Activated CD4-positive, alpha-beta T cell treated with anti-CD3 and anti-CD28 coated beads, Interleukin-2, Interleukin-4, amounts not matched to agents 100 ng/mL and 50 ng/mL, durations not matched to agents 16 hours and 8 hours (primary cell): ENCODE data around the gene SMARCA1.

Experiments
- DNase-seq: peaks from one replicate; pipeline ENCODE4 v3.0.0-alpha.2; 2020; ENCODE audit warnings: low spot score

The SMARCA1 gene

DNA sequence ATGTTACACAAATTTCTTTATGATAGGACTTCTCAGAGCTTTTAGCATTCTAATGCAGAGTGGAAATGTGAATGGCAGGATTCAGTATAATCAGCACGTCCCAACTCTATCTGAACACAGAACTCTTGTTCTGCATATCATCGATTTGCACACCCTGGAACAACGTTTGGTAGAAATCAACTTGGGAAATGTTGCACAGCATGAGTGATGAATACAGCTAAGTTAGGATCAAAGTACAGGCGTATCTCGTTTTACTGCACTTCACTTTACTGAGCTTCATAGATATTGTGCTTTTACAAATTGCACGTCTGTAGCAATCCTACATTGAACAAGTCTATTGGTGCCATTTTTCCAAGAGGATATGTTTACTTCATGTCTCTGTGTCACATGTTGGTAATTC lies 70.8 kb downstream of the SMARCA1 start:
- no peak for DNase-seq

GRCh38 chrX:129450123-129450522 lies 73.2 kb downstream of the SMARCA1 start:
- no peak for DNase-seq

DNA sequence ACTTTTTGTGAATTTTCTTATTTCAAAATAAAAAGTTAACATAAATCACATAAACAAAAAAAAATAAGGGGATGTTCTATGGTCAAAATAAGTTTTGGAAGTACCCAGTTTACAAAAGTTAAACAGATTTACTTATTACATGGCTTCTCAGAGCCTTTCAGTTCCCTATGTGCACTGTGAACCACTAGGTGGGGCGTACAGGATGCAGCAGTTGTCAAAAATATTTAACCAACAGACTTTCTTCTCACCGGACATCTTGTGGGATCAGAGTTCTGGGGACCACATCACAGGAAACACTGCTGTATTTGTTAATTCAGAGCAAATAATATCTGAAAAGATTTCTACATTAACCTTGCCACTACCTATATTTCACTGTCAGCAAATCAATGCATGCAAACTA lies 74.1 kb downstream of the SMARCA1 start:
- no peak for DNase-seq

DNA sequence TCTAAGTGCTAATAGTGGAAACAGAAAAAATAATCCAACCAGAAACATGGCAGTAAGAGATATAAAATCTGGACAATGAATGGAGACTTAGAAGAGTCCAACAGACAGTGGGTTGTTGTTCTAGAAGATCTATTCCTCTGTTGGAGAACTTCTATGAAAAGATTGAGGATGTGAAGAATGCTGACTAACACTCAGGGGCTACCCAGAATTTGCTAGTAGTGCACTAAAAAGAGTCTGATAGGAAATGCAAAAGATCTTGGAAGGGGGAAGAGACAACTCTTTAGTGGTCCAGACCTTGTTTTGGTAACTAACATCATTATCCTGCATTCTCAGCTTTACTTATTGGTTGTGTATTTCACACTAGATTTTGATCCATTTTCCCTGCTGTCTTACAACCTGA lies 77.9 kb downstream of the SMARCA1 start:
- DNase-seq, result no peak

- DNase-seq, result no peak
These were observed 89.3 kb downstream of the SMARCA1 start for GRCh38 chrX:129433945-129434344.

GRCh38 chrX:129433461-129433860 lies 89.8 kb downstream of the SMARCA1 start:
- DNase-seq, result no peak

DNA sequence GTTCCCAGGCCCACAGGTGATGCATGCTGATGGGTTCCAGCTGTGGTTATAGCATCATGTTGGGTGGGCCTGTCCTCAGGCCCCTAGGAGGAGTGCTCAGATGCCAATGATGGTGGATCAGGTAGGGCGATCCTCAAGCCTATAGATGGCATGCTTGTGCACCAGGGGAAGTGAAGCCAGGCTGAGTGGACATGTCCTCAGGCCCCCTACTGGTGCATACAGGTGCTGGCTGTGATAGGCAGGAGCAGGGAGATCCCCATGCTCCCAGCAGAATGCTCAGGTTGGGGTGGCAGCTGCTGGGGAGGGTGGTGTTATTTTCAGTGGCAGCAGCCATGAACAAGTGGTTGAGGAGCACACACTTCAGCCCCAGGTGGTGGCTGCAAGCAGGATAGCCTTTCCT lies 96.0 kb downstream of the SMARCA1 start:
- no peak for DNase-seq

DNA sequence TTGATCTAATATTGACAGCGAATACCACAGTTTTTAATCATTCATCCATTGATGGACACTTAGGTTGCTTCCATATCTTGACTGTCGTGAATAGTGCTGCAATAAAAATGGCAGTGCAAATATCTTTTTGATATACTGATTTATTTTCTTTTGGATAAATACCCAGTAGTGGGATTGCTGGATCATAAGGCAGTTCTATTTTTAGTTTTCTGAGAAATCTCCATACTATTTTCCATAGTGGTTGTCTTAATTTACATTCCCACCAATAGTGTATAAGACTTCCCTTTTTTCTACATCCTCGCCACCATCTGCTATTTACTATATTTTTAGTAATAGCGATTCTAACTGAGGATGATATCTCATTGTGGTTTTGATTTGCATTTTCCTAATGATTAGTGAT lies 100.1 kb downstream of the SMARCA1 start:
- no peak for DNase-seq

GRCh38 chrX:129404670-129405008 lies 118.7 kb downstream of the SMARCA1 start:
- DNase-seq, result no peak

DNA sequence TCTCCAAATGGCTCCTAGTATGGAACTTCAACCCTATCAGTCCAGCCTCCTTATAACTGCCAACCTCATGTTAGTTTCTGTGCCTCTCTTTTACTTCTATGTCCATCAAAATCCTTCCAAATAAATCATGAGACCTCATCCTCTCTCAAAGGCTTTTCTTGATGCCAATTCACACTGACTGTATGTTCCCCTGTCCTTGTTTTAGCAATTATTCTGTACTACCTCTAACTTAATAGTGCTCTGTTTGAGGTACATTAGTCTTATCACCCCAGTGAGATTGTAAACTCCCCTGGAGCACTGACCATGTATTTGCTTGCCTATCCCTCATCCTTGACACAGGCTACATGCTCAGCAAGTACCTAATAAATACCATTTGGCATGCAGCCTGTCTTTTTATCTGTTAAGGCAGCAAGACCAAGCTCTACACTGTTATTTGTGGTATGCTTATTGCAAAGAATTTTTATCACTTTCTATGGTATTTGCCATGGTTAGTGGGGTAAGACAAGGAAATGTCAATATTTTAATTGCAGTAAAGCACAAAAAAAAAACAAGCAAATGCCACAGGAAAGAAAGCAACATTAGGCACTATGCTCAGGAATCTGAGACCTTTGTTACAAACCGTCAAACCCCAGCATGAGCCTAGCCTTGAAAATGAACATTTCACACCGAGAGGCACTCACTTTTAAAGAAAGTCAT lies 119.2 kb downstream of the SMARCA1 start:
- DNase-seq, result no peak
